H1 (cell line): ENCODE results near the gene CDPF1. TPM values are rescaled to one million over a fixed set of nuclear protein-coding genes. Genes with fewer than 3 reads are reported as not detected.
A peak's percentile ranks its signal among the peaks of the same experiment; 100 is the strongest.

Experiments
- CTCF ChIA-PET: fragments of 300-600 bp; sonication (Branson Sonifier 250); formaldehyde crosslinking; loops from one replicate; lab custom pipeline; 2021; ENCODE audit not compliant: partially characterized antibody; lab: Charles Lee
- POLR2A ChIA-PET: fragments of 300-600 bp; sonication (Branson Sonifier 250); formaldehyde crosslinking; loops from one replicate; lab custom pipeline; 2021; ENCODE audit warnings: inconsistent platforms; ENCODE audit not compliant: partially characterized antibody; lab: Charles Lee
- DNase-seq, 2 experiments: peaks; one replicate each; pipeline versions ENCODE4 v3.0.0 to v3.0.0-alpha.2; 2010 to 2022; ENCODE audit warnings: low spot score in 2 of 2, low read depth in 1 of 2, mixed read lengths in 1 of 2
- FAIRE-seq: peaks from 2 replicates; lab custom pipeline; 2011; peaks lifted over from hg19 to GRCh38; lab: Jason Lieb, UNC
- H2AFZ ChIP-seq: 2 replicates; pipeline ENCODE4 v1.8.1; 2012; ENCODE audit warnings: low read length, inconsistent platforms
- H2AK5ac ChIP-seq: 2 replicates; pipeline ENCODE4 v1.6.1; 2013; ENCODE audit warnings: low read depth, low read length
- H2BK120ac ChIP-seq: replicated peaks from 2 replicates; pipeline ENCODE3; 2013; ENCODE audit warnings: low read depth, low read length, inconsistent platforms
- H2BK12ac ChIP-seq: 2 replicates; pipeline ENCODE4 v1.6.1; 2013; ENCODE audit warnings: low read depth, low read length
- H2BK15ac ChIP-seq: 2 replicates; pipeline ENCODE4 v1.6.1; 2013; ENCODE audit warnings: low read length
- H2BK20ac ChIP-seq: 2 replicates; pipeline ENCODE4 v1.6.1; 2013; ENCODE audit warnings: low read length
- H2BK5ac ChIP-seq: 2 replicates; pipeline ENCODE4 v1.6.1; 2013; ENCODE audit warnings: low read depth, low read length
- H3K14ac ChIP-seq: 2 replicates; pipeline ENCODE4 v1.6.1; 2013; ENCODE audit warnings: inconsistent platforms; ENCODE audit not compliant: insufficient read length
- H3K18ac ChIP-seq: 2 replicates; pipeline ENCODE4 v1.6.1; 2013; ENCODE audit warnings: low read length; ENCODE audit errors: extremely low read depth
- H3K23ac ChIP-seq: 2 replicates; pipeline ENCODE4 v1.6.1; 2013; ENCODE audit warnings: inconsistent platforms; ENCODE audit not compliant: insufficient read length
- H3K23me2 ChIP-seq: 2 replicates; pipeline ENCODE4 v1.6.1; 2013; ENCODE audit warnings: low read depth, low read length
- H3K27ac ChIP-seq: 2 replicates; pipeline ENCODE4 v1.6.1; 2011; ENCODE audit warnings: low read depth, low read length, inconsistent platforms
- H3K27me3 ChIP-seq, 4 experiments: replicated peaks in 1 of 4; 1 replicate in 1 of 4; 2 replicates in 3 of 4; pipeline versions ENCODE4 v1.6.1 to v1.8.1; 2011 to 2013; ENCODE audit warnings: low read length in 3 of 4, mild to moderate bottlenecking in 3 of 4, inconsistent platforms in 2 of 4, mixed read lengths in 2 of 4, moderate library complexity in 1 of 4; ENCODE audit not compliant: control insufficient read depth in 3 of 4, insufficient read depth in 3 of 4; ENCODE audit errors: extremely low read depth in 1 of 4
- H3K36me3 ChIP-seq, 4 experiments: 2 replicates each; pipeline versions ENCODE4 v1.6.1 to v1.8.1; 2011 to 2013; ENCODE audit warnings: mild to moderate bottlenecking in 4 of 4, low read length in 3 of 4, moderate library complexity in 2 of 4, control low read depth in 1 of 4, inconsistent platforms in 1 of 4; ENCODE audit not compliant: insufficient read depth in 4 of 4, control insufficient read depth in 2 of 4
- H3K4ac ChIP-seq: replicated peaks from 2 replicates; pipeline ENCODE3; 2013; ENCODE audit warnings: low read length, low read depth, mixed read lengths, inconsistent platforms; ENCODE audit not compliant: insufficient read length
- H3K4me1 ChIP-seq, 4 experiments: replicated peaks in 1 of 4; 1 replicate in 1 of 4; 2 replicates in 3 of 4; pipeline versions ENCODE4 v1.6.1 to v1.8.1; 2011 to 2013; ENCODE audit warnings: low read length in 3 of 4, inconsistent platforms in 2 of 4, mixed read lengths in 1 of 4; ENCODE audit not compliant: insufficient read depth in 4 of 4, control insufficient read depth in 3 of 4
- H3K4me2 ChIP-seq, 2 experiments: 2 replicates each; pipeline versions ENCODE4 v1.6.1 to v1.8.1; 2011 to 2013; ENCODE audit warnings: low read depth in 2 of 2, low read length in 2 of 2, control low read depth in 1 of 2, inconsistent platforms in 1 of 2, mild to moderate bottlenecking in 1 of 2; ENCODE audit not compliant: insufficient read depth in 1 of 2
- H3K4me3 ChIP-seq, 4 experiments: fragments of 200-600, 300-600 bp in 1 of 4; sonication (generic), shearing (Covaris generic), sonication (Bioruptor Twin) in 1 of 4; 2 replicates each; pipeline versions ENCODE4 v1.5.1 to v1.8.1; 2011 to 2016; ENCODE audit warnings: low read length in 4 of 4, low read depth in 3 of 4, control low read depth in 2 of 4, inconsistent platforms in 2 of 4, mild to moderate bottlenecking in 2 of 4, mixed read lengths in 1 of 4, moderate library complexity in 1 of 4; ENCODE audit not compliant: insufficient read depth in 2 of 4; ENCODE audit errors: extremely low read depth in 1 of 4
- H3K56ac ChIP-seq: replicated peaks from 2 replicates; pipeline ENCODE3; 2013; ENCODE audit warnings: low read depth, mild to moderate bottlenecking, mixed read lengths, low read length, inconsistent platforms; ENCODE audit not compliant: insufficient read length
- H3K79me1 ChIP-seq: 2 replicates; pipeline ENCODE4 v1.6.1; 2013; ENCODE audit warnings: low read depth, low read length, control low read depth
- H3K79me2 ChIP-seq, 2 experiments: 2 replicates each; pipeline versions ENCODE4 v1.6.1 to v1.8.1; 2012 to 2013; ENCODE audit warnings: low read length in 2 of 2, mild to moderate bottlenecking in 2 of 2, inconsistent platforms in 1 of 2; ENCODE audit not compliant: insufficient read depth in 2 of 2, control insufficient read depth in 1 of 2
- H3K9ac ChIP-seq, 4 experiments: replicated peaks in 1 of 4; 1 replicate in 1 of 4; 2 replicates in 3 of 4; pipeline versions ENCODE4 v1.6.1 to v1.8.1; 2011 to 2013; ENCODE audit warnings: low read depth in 3 of 4, low read length in 3 of 4, control low read depth in 2 of 4, mild to moderate bottlenecking in 2 of 4, moderate library complexity in 2 of 4, inconsistent platforms in 1 of 4; ENCODE audit errors: extremely low read depth in 1 of 4
- H3K9me3 ChIP-seq, 2 experiments: 2 replicates each; pipeline versions ENCODE4 v1.6.1 to v1.8.1; 2012 to 2013; ENCODE audit warnings: mild to moderate bottlenecking in 2 of 2, moderate library complexity in 2 of 2, control low read depth in 1 of 2, inconsistent platforms in 1 of 2, low read depth in 1 of 2, low read length in 1 of 2, mixed read lengths in 1 of 2; ENCODE audit not compliant: insufficient read depth in 2 of 2
- H4K20me1 ChIP-seq, 2 experiments: replicated peaks in 1 of 2; 2 replicates each; pipeline versions ENCODE3 to v1.8.1; 2011 to 2013; ENCODE audit warnings: inconsistent platforms in 2 of 2, low read length in 2 of 2, mild to moderate bottlenecking in 1 of 2; ENCODE audit not compliant: insufficient read depth in 2 of 2, control insufficient read depth in 1 of 2
- H4K5ac ChIP-seq: 2 replicates; pipeline ENCODE4 v1.6.1; 2013; ENCODE audit warnings: low read length, low read depth, mixed read lengths, inconsistent platforms; ENCODE audit not compliant: insufficient read length
- H4K8ac ChIP-seq: 2 replicates; pipeline ENCODE4 v1.8.0; 2013; ENCODE audit warnings: mild to moderate bottlenecking, moderate library complexity, low read length, inconsistent platforms; ENCODE audit not compliant: insufficient read depth; ENCODE audit errors: extremely low read depth
- H4K91ac ChIP-seq: replicated peaks from 2 replicates; pipeline ENCODE3; 2013; ENCODE audit warnings: low read length, mixed read lengths, inconsistent platforms; ENCODE audit not compliant: insufficient read length
- CHD2 ChIP-seq: IDR thresholded peaks from 2 replicates; pipeline ENCODE4 v1.6.1; 2012; ENCODE audit warnings: low read length, improper control_type of control experiment
- RNF2 ChIP-seq: fragments of 200-900, 300-1000 bp; sonication (generic); IDR thresholded peaks from 2 replicates; pipeline ENCODE4 v1.7.1; 2016; ENCODE audit warnings: borderline replicate concordance, low read depth, mild to moderate bottlenecking, antibody characterized with exemption, low read length; ENCODE audit not compliant: poor library complexity, severe bottlenecking; ENCODE audit errors: missing control alignments
- SAP30 ChIP-seq: fragments of 300-600 bp; sonication (generic); IDR thresholded peaks from 2 replicates; pipeline ENCODE4 v1.7.1; 2012; ENCODE audit warnings: low read length, moderate library complexity, mild to moderate bottlenecking, inconsistent platforms; ENCODE audit not compliant: insufficient read depth, insufficient replicate concordance
- SIN3A ChIP-seq, 2 experiments: IDR thresholded peaks in 1 of 2; conservative IDR thresholded peaks in 1 of 2; 2 replicates each; pipeline ENCODE4 v1.6.1; 2011 to 2012; ENCODE audit warnings: low read length in 2 of 2, improper control_type of control experiment in 1 of 2, low read depth in 1 of 2, mild to moderate bottlenecking in 1 of 2
- SIRT6 ChIP-seq: IDR thresholded peaks from one replicate; pipeline ENCODE4 v1.7.1; 2012; ENCODE audit warnings: low read length, inconsistent platforms
- SUZ12 ChIP-seq: fragments of 200-600 bp; sonication (generic); IDR thresholded peaks from 2 replicates; pipeline ENCODE4 v1.6.1; 2012; ENCODE audit warnings: mild to moderate bottlenecking, inconsistent platforms, low read length, moderate library complexity, mixed read lengths
- TEAD4 ChIP-seq: IDR thresholded peaks from 2 replicates; pipeline ENCODE4 v1.6.1; 2012; ENCODE audit warnings: low read depth, low read length, inconsistent platforms, mixed read lengths
- WGBS, 2 experiments: shearing (Covaris generic) in 1 of 2; methylation state at CpG; one replicate each; pipeline versions ENCODE4 v1.1.6 to v1.1.7; 2013 to 2015; ENCODE audit warnings: low lambda C conversion rate in 2 of 2, mixed read lengths in 2 of 2, inconsistent platforms in 1 of 2, low coverage in 1 of 2, missing lambda C conversion rate in 1 of 2; ENCODE audit not compliant: insufficient replicate concordance in 2 of 2, insufficient coverage in 1 of 2, insufficient read length in 1 of 2; ENCODE audit errors: extremely low coverage in 1 of 2, missing lambda C conversion rate in 1 of 2; 5-methylcytosine and 5-hydroxymethylcytosine counted together
- long read RNA-seq, 2 experiments: library from RNA in 1 of 2; library from capped mRNA in 1 of 2; stranded (forward); transcript quantifications; one replicate each; pipeline ENCODE4 v2.0.0, GENCODE V29; 2021; ENCODE audit warnings: inconsistent platforms in 1 of 2
- polyA minus RNA-seq, 3 experiments: library from RNA; depleted of rRNA, polyadenylated mRNA; stranded (reverse); fragments of >200 nt; gene quantifications; 1 replicate in 2 of 3; 2 replicates in 1 of 3; pipeline ENCODE4 v1.2.3, GENCODE V29; 2011
- polyA plus RNA-seq, 7 experiments: library from polyadenylated mRNA; depleted of rRNA in 3 of 7; stranded (reverse) in 5 of 7; unstranded in 2 of 7; fragments of >200 nt in 5 of 7; fragments of 200-250 nt in 2 of 7; gene quantifications; 1 replicate in 5 of 7; 2 replicates in 1 of 7; 4 replicates in 1 of 7; pipeline versions ENCODE4 v1.2.1 to v1.2.3, GENCODE V29; 2011 to 2013; ENCODE audit warnings: missing spikeins in 2 of 7, mixed read lengths in 2 of 7
- total RNA-seq: library from RNA; stranded (reverse); fragmentation: NEBNext Ultra II Directional; extraction: Animal tissue kit (Norgen Biotek cat#: 25700); gene quantifications from 2 replicates; pipeline ENCODE4 v1.2.1, GENCODE V29; 2021

The CDPF1 gene
- 8.8 and 9.7 TPM in 2 replicates for total RNA-seq
- polyA plus RNA-seq (2011; rRNA removed), result 13.7 and 15.4 TPM in 2 replicates
- 20.3 TPM for polyA plus RNA-seq (2011; cell fraction: cytosol; rRNA removed)
- polyA plus RNA-seq (2011; cell fraction: nucleus; rRNA removed), result 25.0 TPM
- 7.7 to 12.5 TPM (median 11.1 TPM) in 4 replicates for polyA plus RNA-seq (2012, experiment 1 of 2)
- polyA plus RNA-seq (2012, experiment 2 of 2), result 20.0 TPM
- 11.6 TPM for polyA plus RNA-seq (2013, experiment 1 of 2)
- 10.4 TPM for polyA plus RNA-seq (2013, experiment 2 of 2)
- polyA minus RNA-seq (2011; rRNA and poly(A)+ RNA removed), result 5.5 and 5.6 TPM in 2 replicates
- 5.7 TPM for polyA minus RNA-seq (2011; cell fraction: cytosol; rRNA and poly(A)+ RNA removed)
- 8.3 TPM for polyA minus RNA-seq (2011; cell fraction: nucleus; rRNA and poly(A)+ RNA removed)
- long read RNA-seq, experiment 1, partial matches to known transcripts, result 0 of 11 reads
- long read RNA-seq, experiment 1, other reads (novel, unspliced or antisense), result 10 of 11 reads
- long read RNA-seq, experiment 2, transcript CDPF1-206 (2 exons, 655 nt), result major isoform, 5 of 17 reads
- long read RNA-seq, experiment 2, partial matches to known transcripts, result 0 of 17 reads
- long read RNA-seq, experiment 2, other reads (novel, unspliced or antisense), result 6 of 17 reads

GRCh38 chr22:46250035-46250782 lies at the start of gene CDPF1:
TSS of gene CDPF1 (minus strand) at chr22:46250293. CDS start at chr22:46248284, 2,009 bp downstream.
- Histone ChIP-seq H2AFZ (peak within 1 kb of the TSS; percentile 67; the same call in 1 of the 2 replicates), H2BK5ac (peak within 1 kb of the TSS; percentile 60; the same call in 1 of the 2 replicates), H3K79me1 (no peaks in the 10 kb centered on the region; the same call in 1 of the 2 replicates), H3K4ac (no peak within 1 kb of the TSS), H3K79me2 (no peaks in the 10 kb centered on the region), H3K4me3 (peak within 1 kb of the TSS; percentile 55 to 70 (median 62)), H4K5ac (peak within 1 kb of the TSS; percentile 83), H3K23ac (no peak within 1 kb of the TSS), H3K27me3 (peaks cover 0 to 4% (median 0%) of the 10 kb centered on the region in 4 experiments; a peak in 2 of 7 replicates), H3K56ac (peak within 1 kb of the TSS; percentile 87), H4K20me1 (no peaks in the 10 kb centered on the region), H2BK12ac (no peak within 1 kb of the TSS), H4K91ac (peak within 1 kb of the TSS; percentile 73), H3K27ac (no peak within 1 kb of the TSS), H2BK15ac (no peak within 1 kb of the TSS), H3K23me2 (peaks cover 5% of the 10 kb centered on the region; the same call in 1 of the 2 replicates), H3K4me1 (peaks cover 0 to 4% (median 2%) of the 10 kb centered on the region in 4 experiments; a peak in 4 of 7 replicates), H2BK120ac (no peak within 1 kb of the TSS), H3K9ac (peak within 1 kb of the TSS; percentile 19 to 69 (median 44); a peak in 5 of 7 replicates), H3K18ac (peak within 1 kb of the TSS; percentile 78), H2BK20ac (no peak within 1 kb of the TSS), H2AK5ac (no peak within 1 kb of the TSS), H3K36me3 (no peaks in the 10 kb centered on the region), H3K4me2 (peak within 1 kb of the TSS; percentile 62 to 96), H4K8ac (peak within 1 kb of the TSS; percentile 80), H3K9me3 (no peaks in the 10 kb centered on the region; a peak in 1 of 4 replicates), H3K14ac (no peak within 1 kb of the TSS)
- ChIA-PET CTCF (interaction anchor here (1.2 to 1.5 kb wide), 3 partner anchors 9 to 12 kb away, joined by 3 to 6 read pairs (median 3); partner anchors contain the start of gene PKDREJ), POLR2A (interaction anchor here (0.7 to 2.9 kb wide), 5 partner anchors 10 to 99 kb away, joined by 3 to 13 read pairs (median 4); partner anchors contain the start of genes PKDREJ and TTC38)
- FAIRE-seq (no peak), DNase-seq (peak; percentile 23 to 89)
- WGBS, 2 experiments, result 1% methylated on average over 74 of the region's 89 CpGs; no CpG with 5 or more reads in 1 of the 2 experiments
- TF ChIP-seq TEAD4 (no peak), SIRT6 (no peak), RNF2 (no peak), CHD2 (no peak), SIN3A (conservative IDR thresholded peaks at IDR 0.05 in 1 of 2, IDR thresholded peaks at IDR 0.05 in 1 of 2; ENCODE audit: low read depth in 1 of 2, low read length in 2 of 2) (no peak), SAP30 (no peak), SUZ12 (no peak)
